Measurements from ENCODE around the gene PCCA.

DNA sequence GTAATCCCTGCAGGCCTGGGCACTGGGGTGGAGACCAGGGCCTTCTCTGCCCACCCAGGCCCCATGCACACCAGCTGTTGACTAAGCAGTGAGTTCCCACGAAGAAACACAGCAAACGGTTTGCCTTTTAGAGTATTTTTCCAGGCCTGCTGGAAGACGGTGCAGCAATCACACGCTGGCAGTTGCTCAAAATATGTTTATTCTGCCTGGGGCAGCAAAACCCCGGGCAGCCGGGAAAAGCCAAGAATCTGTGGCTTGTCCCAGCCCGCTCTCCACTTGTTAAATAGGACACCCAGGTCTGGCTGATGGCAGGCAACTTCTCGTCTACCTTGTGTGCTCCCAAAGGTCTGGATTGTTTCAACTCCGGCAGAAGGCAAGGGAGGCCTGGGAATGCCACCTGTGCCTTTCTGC, 458.9 kb downstream of the PCCA start:
- TF ChIP-seq POLR2AphosphoS5 (IDR thresholded peaks at IDR 0.05) (no peak), POLR2A (IDR thresholded peaks at IDR 0.05) (no peak)
- TF ChIP-seq, protein P1, sequence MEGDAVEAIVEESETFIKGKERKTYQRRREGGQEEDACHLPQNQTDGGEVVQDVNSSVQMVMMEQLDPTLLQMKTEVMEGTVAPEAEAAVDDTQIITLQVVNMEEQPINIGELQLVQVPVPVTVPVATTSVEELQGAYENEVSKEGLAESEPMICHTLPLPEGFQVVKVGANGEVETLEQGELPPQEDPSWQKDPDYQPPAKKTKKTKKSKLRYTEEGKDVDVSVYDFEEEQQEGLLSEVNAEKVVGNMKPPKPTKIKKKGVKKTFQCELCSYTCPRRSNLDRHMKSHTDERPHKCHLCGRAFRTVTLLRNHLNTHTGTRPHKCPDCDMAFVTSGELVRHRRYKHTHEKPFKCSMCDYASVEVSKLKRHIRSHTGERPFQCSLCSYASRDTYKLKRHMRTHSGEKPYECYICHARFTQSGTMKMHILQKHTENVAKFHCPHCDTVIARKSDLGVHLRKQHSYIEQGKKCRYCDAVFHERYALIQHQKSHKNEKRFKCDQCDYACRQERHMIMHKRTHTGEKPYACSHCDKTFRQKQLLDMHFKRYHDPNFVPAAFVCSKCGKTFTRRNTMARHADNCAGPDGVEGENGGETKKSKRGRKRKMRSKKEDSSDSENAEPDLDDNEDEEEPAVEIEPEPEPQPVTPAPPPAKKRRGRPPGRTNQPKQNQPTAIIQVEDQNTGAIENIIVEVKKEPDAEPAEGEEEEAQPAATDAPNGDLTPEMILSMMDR (IDR thresholded peaks at IDR 0.05), result no peak
